ENCODE data around the gene PIEZO1. TPM values are rescaled to one million over a fixed set of nuclear protein-coding genes. Genes with fewer than 3 reads are reported as not detected.

The PIEZO1 gene
- total RNA-seq, 6 donors from 2014 or later = 107 to 535 (median 239) TPM

DNA sequence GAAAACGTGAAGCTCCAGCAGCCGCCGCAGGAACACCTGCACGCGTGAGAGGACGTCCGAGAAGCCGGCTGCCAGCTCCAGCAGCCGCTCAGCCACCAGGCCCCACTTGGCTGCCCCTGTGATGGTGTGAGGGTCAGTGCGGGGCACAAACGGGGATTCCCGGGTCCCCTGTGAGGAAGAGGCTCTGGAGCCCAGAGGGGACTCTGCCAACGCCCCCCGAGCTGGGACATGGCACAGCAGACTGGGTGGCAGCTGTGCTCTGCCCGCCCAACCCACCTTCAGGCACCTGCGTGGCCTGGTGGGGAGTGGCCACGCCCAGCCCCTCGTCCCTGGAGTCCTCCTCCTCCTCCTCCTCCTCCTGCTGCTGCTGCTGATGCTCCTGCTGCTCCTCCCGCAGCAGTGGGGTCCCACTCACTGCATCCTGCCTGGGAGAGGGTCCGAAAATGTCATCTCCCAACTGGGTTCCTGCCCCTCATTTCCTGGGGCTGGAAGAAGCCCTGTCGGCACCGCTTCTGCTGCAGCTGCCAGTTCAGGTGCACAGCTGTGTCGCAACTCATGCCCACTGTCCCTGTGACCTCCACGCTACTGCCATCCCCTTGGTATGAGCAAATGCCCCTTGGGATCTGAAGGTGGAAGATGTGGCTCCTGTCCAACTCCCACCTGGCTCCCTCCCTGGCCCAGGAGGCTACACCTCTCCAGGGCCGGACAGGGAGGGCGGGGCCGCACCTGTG lies 51.2 kb downstream of the PIEZO1 start:
- 85 to 93% methylated on average over 6 to 25 of the region's 27 CpGs for WGBS, 2 donors
- no peaks in the 10 kb centered on the region for H3K27me3 ChIP-seq
- H3K36me3 ChIP-seq = peaks cover 9 to 93% (median 68%) of the 10 kb centered on the region in 4 donors
- no peaks in the 10 kb centered on the region for H3K9me3 ChIP-seq
- no peak for TF ChIP-seq POLR2A (IDR thresholded peaks at IDR 0.05)
- no peak for TF ChIP-seq POLR2AphosphoS5 (IDR thresholded peaks at IDR 0.05)
- TF ChIP-seq, protein P1, sequence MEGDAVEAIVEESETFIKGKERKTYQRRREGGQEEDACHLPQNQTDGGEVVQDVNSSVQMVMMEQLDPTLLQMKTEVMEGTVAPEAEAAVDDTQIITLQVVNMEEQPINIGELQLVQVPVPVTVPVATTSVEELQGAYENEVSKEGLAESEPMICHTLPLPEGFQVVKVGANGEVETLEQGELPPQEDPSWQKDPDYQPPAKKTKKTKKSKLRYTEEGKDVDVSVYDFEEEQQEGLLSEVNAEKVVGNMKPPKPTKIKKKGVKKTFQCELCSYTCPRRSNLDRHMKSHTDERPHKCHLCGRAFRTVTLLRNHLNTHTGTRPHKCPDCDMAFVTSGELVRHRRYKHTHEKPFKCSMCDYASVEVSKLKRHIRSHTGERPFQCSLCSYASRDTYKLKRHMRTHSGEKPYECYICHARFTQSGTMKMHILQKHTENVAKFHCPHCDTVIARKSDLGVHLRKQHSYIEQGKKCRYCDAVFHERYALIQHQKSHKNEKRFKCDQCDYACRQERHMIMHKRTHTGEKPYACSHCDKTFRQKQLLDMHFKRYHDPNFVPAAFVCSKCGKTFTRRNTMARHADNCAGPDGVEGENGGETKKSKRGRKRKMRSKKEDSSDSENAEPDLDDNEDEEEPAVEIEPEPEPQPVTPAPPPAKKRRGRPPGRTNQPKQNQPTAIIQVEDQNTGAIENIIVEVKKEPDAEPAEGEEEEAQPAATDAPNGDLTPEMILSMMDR (IDR thresholded peaks at IDR 0.05) = no peak
- no peak for TF ChIP-seq EP300 (IDR thresholded peaks at IDR 0.05)
- ATAC-seq (ENCODE audit: low FRiP score in 2 of 2) (no peak), DNase-seq (peak in 1 of 2 donors; percentile 78)
- no peak overlapping the region for H3K27ac ChIP-seq
- no peak overlapping the region for H3K4me3 ChIP-seq
- peaks cover 0 to 8% (median 4%) of the 10 kb centered on the region in 4 donors for H3K4me1 ChIP-seq

DNA sequence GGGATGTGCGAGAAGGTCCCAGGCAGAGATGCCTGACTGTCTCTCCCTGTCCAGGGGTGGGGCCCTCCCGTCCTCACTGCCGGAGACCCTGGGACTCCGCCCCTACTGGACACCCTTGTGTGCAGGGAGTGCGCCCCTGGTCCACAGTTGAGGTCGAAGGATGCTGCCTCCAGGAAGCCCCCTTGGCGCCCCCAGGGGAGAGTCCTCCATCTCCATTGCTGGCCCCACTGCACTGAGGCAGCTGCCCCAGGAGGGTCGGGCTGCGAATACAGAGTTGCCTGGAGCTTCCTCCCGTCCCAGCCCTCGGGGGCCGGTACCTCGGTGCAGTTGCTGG lies 52.1 kb downstream of the PIEZO1 start:
- peaks cover 9 to 87% (median 66%) of the 10 kb centered on the region in 4 donors for H3K36me3 ChIP-seq
- 92 to 100% methylated on average over 1 to 9 of the region's 13 CpGs for WGBS, 2 donors

DNA sequence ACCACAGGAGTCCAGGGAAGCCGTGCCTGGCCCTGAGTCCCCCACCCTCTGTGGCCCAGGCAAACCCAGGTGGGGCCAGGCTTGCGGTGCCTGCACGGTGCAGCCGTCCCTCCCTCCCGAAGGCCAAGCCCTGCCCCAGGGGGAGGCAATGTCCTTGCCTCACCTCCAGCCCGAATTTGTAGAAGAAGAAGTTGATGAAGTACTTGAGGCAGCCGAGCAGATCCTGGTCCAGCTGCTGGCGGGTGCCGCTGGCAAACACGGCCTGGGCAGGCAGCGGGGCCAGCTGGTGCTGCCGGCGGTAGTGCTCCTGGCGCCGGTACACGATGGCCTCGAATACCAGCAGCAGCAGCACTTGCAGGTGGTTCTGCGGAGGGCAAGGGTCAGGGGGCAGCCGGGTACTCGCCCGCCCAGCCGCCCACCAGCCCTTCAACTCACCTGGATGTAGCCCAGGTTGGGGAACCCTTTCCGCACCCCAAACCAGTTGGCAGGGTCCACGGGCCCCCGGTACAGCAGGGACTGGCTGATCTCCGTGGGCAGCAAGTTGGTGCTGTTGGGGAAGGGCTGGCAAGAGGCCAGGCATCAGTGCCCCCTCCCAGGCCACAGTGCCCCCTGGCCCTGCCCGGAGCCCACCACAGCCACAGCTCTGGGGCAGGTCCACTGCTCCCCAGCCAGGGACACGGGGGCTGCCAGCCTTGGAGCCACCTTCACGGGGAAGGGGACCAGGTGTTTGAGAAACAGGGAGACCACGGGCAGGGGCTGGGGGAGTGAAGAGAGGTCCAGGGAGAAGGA lies 52.7 kb downstream of the PIEZO1 start:
- H3K4me3 ChIP-seq = no peak overlapping the region
- no peaks in the 10 kb centered on the region for H3K9me3 ChIP-seq
- TF ChIP-seq POLR2A (IDR thresholded peaks at IDR 0.05) = no peak
- TF ChIP-seq, protein P1 (IDR thresholded peaks at IDR 0.05) = no peak
- TF ChIP-seq EP300 (IDR thresholded peaks at IDR 0.05) = no peak
- TF ChIP-seq POLR2AphosphoS5 (IDR thresholded peaks at IDR 0.05) = no peak
- H3K27me3 ChIP-seq = no peaks in the 10 kb centered on the region
- 87 to 100% methylated on average over 2 to 27 of the region's 30 CpGs for WGBS, 2 donors
- DNase-seq (peak in 1 of 2 donors; percentile 78), ATAC-seq (ENCODE audit: low FRiP score in 2 of 2) (no peak)
- peaks cover 9 to 87% (median 69%) of the 10 kb centered on the region in 4 donors for H3K36me3 ChIP-seq
- peaks cover 0 to 3% (median under 1%) of the 10 kb centered on the region in 4 donors for H3K4me1 ChIP-seq
- H3K27ac ChIP-seq = no peak overlapping the region

More for the DNA sequence above, 52.1 kb downstream of the PIEZO1 start:
- Histone ChIP-seq H3K4me3 (no peak overlapping the region), H3K27me3 (no peaks in the 10 kb centered on the region), H3K27ac (no peak overlapping the region), H3K9me3 (no peaks in the 10 kb centered on the region), H3K4me1 (peaks cover 0 to 8% (median 4%) of the 10 kb centered on the region in 4 donors)
- TF ChIP-seq POLR2AphosphoS5 (IDR thresholded peaks at IDR 0.05) (no peak), POLR2A (IDR thresholded peaks at IDR 0.05) (no peak), EP300 (IDR thresholded peaks at IDR 0.05) (no peak)
- TF ChIP-seq, protein P1 (IDR thresholded peaks at IDR 0.05) = no peak
- ATAC-seq (ENCODE audit: low FRiP score in 2 of 2) = peak in 1 of 2 donors; percentile 1
- DNase-seq = peak in 1 of 2 donors; percentile 63

DNA sequence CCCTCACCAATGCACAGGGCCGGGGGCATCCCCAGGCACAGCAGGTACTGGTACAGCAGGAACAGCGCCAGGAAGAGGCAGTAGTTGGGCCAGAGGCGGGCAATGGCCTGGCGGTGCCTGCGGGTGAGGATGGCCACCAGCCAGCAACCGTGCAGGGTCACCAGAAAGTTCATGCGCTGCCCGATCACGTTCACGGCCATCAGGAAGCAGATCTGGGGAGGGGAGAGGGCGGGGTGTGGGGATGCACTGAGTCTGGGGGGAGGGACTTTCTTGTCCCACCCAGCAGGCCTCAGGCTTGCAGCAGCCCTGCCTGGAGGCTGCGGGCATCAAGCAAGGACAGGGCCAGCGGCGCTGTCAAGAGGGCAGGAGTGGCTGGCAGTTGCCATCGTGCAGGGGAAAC lies 53.3 kb downstream of the PIEZO1 start:
- DNase-seq (peak in 1 of 2 donors; percentile 53), ATAC-seq (ENCODE audit: low FRiP score in 2 of 2) (no peak)
- Histone ChIP-seq H3K4me3 (no peak overlapping the region), H3K4me1 (no peaks in the 10 kb centered on the region), H3K27me3 (no peaks in the 10 kb centered on the region), H3K27ac (no peak overlapping the region), H3K36me3 (peaks cover 9 to 87% (median 76%) of the 10 kb centered on the region in 4 donors), H3K9me3 (no peaks in the 10 kb centered on the region)
- 89% methylated on average over 9 of the region's 15 CpGs; no CpG with 5 or more reads in 1 of the 2 donors for WGBS, 2 donors
- TF ChIP-seq EP300 (IDR thresholded peaks at IDR 0.05) = no peak
- no peak for TF ChIP-seq POLR2AphosphoS5 (IDR thresholded peaks at IDR 0.05)
- no peak for TF ChIP-seq POLR2A (IDR thresholded peaks at IDR 0.05)
- TF ChIP-seq, protein P1 (IDR thresholded peaks at IDR 0.05) = no peak
